Measurements from ENCODE around the gene SPEF1.
A peak's percentile ranks its signal among the peaks of the same experiment; 100 is the strongest.
"Not testable (repeated sequence)": the region's sequence is repeated elsewhere in the genome, so short reads cannot be mapped to it uniquely, and the experiment has no call there.

Gene SPEF1

GRCh38 chr20:3808544-3808943 lies 27.3 kb upstream of the SPEF1 start:
- no peak for DNase-seq (ENCODE audit: low spot score)

- no peak for DNase-seq (ENCODE audit: low spot score)
Measured at GRCh38 chr20:3804781-3805180, 23.5 kb upstream of the SPEF1 start.

- no peak for DNase-seq (ENCODE audit: low spot score)
Measured at GRCh38 chr20:3804254-3804751, 23.1 kb upstream of the SPEF1 start.

GRCh38 chr20:3803854-3804253 lies 22.6 kb upstream of the SPEF1 start:
- DNase-seq (ENCODE audit: low spot score), result no peak

GRCh38 chr20:3803289-3803688 lies 22.0 kb upstream of the SPEF1 start:
- no peak for DNase-seq (ENCODE audit: low spot score)

GRCh38 chr20:3802524-3803239 lies 21.4 kb upstream of the SPEF1 start:
- DNase-seq (ENCODE audit: low spot score), result no peak

GRCh38 chr20:3801846-3802245 lies 20.6 kb upstream of the SPEF1 start:
- DNase-seq (ENCODE audit: low spot score), result no peak

- no peak for DNase-seq (ENCODE audit: low spot score)
Measured at GRCh38 chr20:3801299-3801698, 20.1 kb upstream of the SPEF1 start.

- DNase-seq (ENCODE audit: low spot score), result no peak
Measured at GRCh38 chr20:3800878-3801260, 19.6 kb upstream of the SPEF1 start.

GRCh38 chr20:3800256-3800877 lies 19.1 kb upstream of the SPEF1 start:
- no peak for DNase-seq (ENCODE audit: low spot score)

GRCh38 chr20:3798908-3799248 lies 17.6 kb upstream of the SPEF1 start:
- no peak for DNase-seq (ENCODE audit: low spot score)

GRCh38 chr20:3798373-3798768 lies 17.1 kb upstream of the SPEF1 start:
- no peak for DNase-seq (ENCODE audit: low spot score)

- DNase-seq (ENCODE audit: low spot score), result no peak
Measured at GRCh38 chr20:3797592-3798372, 16.5 kb upstream of the SPEF1 start.

- DNase-seq (ENCODE audit: low spot score), result no peak
Measured at GRCh38 chr20:3797226-3797545, 15.9 kb upstream of the SPEF1 start.

- DNase-seq (ENCODE audit: low spot score), result peak; percentile 68
Measured at GRCh38 chr20:3796477-3797225, 15.4 kb upstream of the SPEF1 start.

GRCh38 chr20:3795511-3796468 lies 14.5 kb upstream of the SPEF1 start, which contains the start of gene CDC25B:
Gene CDC25B, plus strand, starts transcription at chr20:3796310. Its CDS starts 222 bp downstream, at chr20:3796532.
- DNase-seq (ENCODE audit: low spot score), result peak; percentile 98

- no peak for DNase-seq (ENCODE audit: low spot score)
Measured at GRCh38 chr20:3794701-3795420, 13.6 kb upstream of the SPEF1 start.

- DNase-seq (ENCODE audit: low spot score), result not testable (repeated sequence)
Measured at GRCh38 chr20:3794168-3794567, 12.9 kb upstream of the SPEF1 start.

GRCh38 chr20:3789201-3789600 lies 8.0 kb upstream of the SPEF1 start:
- not testable (repeated sequence) for DNase-seq (ENCODE audit: low spot score)

- DNase-seq (ENCODE audit: low spot score), result no peak
Measured at GRCh38 chr20:3788685-3789155, 7.5 kb upstream of the SPEF1 start.
